ENCODE measurements around the gene TRAF2. TPM values are rescaled to one million over a fixed set of nuclear protein-coding genes. Genes with fewer than 3 reads are reported as not detected.

TRAF2 gene
- total and polyA plus RNA-seq, 12 donors: 5.4 to 17.0 (median 10.1) TPM

DNA sequence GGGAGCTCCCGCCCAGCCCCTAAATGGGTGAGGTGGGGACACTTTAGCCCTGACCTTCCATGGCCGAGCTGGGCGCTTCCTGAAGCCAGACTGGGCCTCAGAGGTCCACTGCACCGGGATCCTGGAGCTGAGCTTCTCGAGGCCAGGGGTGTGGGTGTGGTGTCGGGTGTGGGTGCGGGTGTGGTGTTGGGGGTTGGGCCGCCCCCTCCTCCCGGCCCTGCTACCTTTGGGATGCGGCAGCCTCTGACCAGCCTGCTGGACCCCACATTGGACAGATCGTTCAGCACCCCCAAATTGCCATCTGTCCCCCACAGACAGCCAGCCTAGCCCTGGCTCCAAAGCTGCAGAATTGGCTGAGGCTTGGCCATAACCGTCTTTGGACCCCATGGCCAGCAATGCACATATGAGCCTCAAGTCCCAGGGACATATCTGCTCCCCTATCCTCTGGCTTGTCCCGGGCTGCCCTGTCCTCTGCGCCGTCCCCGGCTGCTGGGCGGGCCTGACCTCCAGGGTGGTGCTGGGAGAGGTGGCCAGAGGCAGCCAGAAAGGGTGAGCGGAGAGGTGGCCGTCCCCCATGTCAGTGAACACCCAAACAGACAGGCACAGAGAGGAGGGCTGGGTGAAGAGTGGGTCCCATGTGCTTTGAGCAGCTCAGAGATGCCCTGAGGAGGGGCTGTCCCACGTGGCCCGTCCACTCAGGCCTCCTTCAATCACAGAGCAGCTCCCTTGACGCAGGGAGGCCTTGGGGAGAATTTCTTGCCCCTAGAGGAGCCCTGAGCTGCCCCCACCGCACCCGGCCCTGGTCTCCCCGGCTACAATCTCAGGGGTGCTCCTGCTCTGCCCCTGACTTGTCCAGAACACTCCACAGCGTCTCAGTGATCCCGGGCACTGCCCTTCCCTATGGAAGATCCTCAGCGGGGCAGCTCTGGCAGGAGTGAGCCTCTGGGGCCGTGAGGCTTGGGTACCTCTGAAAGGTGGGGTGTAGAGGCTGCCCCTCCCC is 87.6 kb downstream of the TRAF2 start:
- H3K36me3 ChIP-seq: no peaks in the 10 kb centered on the region
- peak in 1 of 2 donors; percentile 9 for DNase-seq
- H3K27me3 ChIP-seq: peaks cover 0 to 20% (median 0%) of the 10 kb centered on the region in 7 donors
- H3K4me1 ChIP-seq: peaks cover 11 to 59% (median 43%) of the 10 kb centered on the region in 9 donors
- WGBS, 2 donors: 91 to 92% methylated on average over 28 to 29 of the region's 29 CpGs
- ATAC-seq: no peak
- H3K9me3 ChIP-seq: no peaks in the 10 kb centered on the region
- H3K4me3 ChIP-seq: no peak overlapping the region
- TF ChIP-seq, protein P1, sequence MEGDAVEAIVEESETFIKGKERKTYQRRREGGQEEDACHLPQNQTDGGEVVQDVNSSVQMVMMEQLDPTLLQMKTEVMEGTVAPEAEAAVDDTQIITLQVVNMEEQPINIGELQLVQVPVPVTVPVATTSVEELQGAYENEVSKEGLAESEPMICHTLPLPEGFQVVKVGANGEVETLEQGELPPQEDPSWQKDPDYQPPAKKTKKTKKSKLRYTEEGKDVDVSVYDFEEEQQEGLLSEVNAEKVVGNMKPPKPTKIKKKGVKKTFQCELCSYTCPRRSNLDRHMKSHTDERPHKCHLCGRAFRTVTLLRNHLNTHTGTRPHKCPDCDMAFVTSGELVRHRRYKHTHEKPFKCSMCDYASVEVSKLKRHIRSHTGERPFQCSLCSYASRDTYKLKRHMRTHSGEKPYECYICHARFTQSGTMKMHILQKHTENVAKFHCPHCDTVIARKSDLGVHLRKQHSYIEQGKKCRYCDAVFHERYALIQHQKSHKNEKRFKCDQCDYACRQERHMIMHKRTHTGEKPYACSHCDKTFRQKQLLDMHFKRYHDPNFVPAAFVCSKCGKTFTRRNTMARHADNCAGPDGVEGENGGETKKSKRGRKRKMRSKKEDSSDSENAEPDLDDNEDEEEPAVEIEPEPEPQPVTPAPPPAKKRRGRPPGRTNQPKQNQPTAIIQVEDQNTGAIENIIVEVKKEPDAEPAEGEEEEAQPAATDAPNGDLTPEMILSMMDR (IDR thresholded peaks at IDR 0.05): no peak
- H3K27ac ChIP-seq: peak overlapping the region in 7 of 10 donors; percentile 37 to 93 (median 89)
- intact Hi-C loops (cut with DNase I): no loop called here

DNA sequence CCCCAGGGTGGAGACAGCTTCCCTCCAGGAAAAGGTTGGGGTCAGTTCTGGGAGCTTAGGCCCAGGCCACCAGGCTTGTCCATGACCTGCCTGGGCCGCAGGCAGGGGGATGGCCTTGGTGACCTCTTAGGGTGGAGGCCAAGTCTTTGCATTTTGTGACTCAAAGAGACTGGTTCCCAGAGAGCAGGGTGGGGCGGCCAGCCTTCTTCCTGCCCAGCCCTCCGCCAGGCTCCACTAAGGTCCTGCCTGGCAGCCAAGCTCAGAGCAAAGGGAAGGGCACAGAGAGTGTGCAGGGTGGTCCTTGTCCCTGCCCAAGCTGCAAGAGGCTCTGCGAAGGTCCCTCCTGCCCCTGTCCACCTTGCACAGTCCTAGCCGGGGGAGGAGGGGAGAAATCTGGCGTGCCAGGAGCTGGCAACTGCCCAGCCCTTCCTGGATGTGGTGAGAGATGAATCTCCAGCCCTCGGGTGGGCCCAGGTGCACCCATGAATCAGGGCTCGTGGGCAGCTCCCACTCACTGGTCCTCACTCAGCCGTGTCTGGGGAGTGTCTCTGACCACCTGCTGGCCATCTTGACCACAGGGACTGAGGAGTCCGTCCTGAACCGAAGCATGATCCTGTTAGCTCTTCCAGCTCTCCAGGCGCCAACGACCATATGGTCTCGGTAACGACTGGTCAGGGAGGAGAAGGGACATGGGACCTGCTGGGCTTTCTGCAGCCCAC is 88.7 kb downstream of the TRAF2 start:
- TF ChIP-seq, protein P1 (IDR thresholded peaks at IDR 0.05): no peak
- 53 to 67% methylated on average over 15 of the region's 15 CpGs for WGBS, 2 donors
- intact Hi-C loops (cut with DNase I): no loop called here
- no peaks in the 10 kb centered on the region for H3K36me3 ChIP-seq
- H3K27me3 ChIP-seq: peaks cover 0 to 20% (median 0%) of the 10 kb centered on the region in 7 donors
- H3K27ac ChIP-seq: peak overlapping the region; percentile 9 to 93 (median 89)
- no peaks in the 10 kb centered on the region for H3K9me3 ChIP-seq
- DNase-seq (peak in 1 of 2 donors; percentile 47), ATAC-seq (peak in 4 of 8 donors; percentile 7 to 36 (median 8))
- peaks cover 11 to 70% (median 44%) of the 10 kb centered on the region in 9 donors for H3K4me1 ChIP-seq
- H3K4me3 ChIP-seq: peak overlapping the region in 2 of 10 donors; percentile 2 to 5

DNA sequence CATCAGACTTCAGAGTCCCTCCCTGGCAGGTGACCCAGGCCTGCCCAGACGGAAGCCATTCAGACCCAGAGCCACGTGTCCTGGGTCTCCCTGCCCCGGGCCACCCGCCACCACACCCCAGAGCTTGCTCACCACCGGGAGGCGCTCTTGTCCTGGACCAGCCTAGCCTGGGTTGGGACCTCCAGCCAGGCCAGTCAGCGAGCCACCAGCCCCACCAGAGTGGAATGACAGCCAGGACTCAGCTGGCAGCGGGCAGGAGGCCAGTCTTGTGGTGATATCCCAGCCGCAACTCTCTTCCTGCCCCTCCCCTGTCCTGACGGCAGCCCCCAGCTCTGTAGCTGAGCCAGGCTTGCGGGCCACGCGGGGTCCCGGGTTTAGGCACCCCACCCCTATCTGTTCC is 89.3 kb downstream of the TRAF2 start:
- Histone ChIP-seq H3K4me1 (peaks cover 11 to 77% (median 48%) of the 10 kb centered on the region in 9 donors), H3K9me3 (no peaks in the 10 kb centered on the region), H3K27me3 (peaks cover 0 to 20% (median 0%) of the 10 kb centered on the region in 7 donors), H3K27ac (peak overlapping the region; percentile 9 to 93 (median 89)), H3K4me3 (peak overlapping the region in 1 of 10 donors; percentile 5), H3K36me3 (no peaks in the 10 kb centered on the region)
- DNase-seq: peak; percentile 76
- intact Hi-C loops (cut with DNase I): loop anchor here in 1 of 10 donors (2.0 kb wide), 1 partner anchor 27 kb away; no protein-coding TSS in a partner anchor
- 26 to 34% methylated on average over 14 of the region's 14 CpGs for WGBS, 2 donors
- peak in 7 of 8 donors; percentile 1 to 46 (median 11) for ATAC-seq
- TF ChIP-seq, protein P1 (IDR thresholded peaks at IDR 0.05): peak in 8 of 9 donors; percentile 23 to 63 (median 50)

Small RNA genes lying within 50 kb of the gene (microRNA-seq; reads per million reads assigned to microRNA genes)
- 0 reads per million in 2 donors for gene MIR4479

Other genes with a start within 250 kb of the TRAF2 start
- 100 to 1,000 TPM in 5 of 10 donors, 10 to 100 TPM in 5; 68.6 to 115 (median 99.6) TPM for gene EGFL7, start 223.6 kb upstream of the TRAF2 start, total RNA-seq
- gene EGFL7, start 223.6 kb upstream of the TRAF2 start, polyA plus RNA-seq: 100 to 1,000 TPM; 160 to 377 TPM
- 10 to 100 TPM; 48.1 to 83.3 (median 58.4) TPM for gene AGPAT2, start 199.1 kb upstream of the TRAF2 start, total RNA-seq
- gene AGPAT2, start 199.1 kb upstream of the TRAF2 start, polyA plus RNA-seq: 100 to 1,000 TPM in 1 of 2 donors, 10 to 100 TPM in 1; 97.2 to 195 TPM
- 10 to 100 TPM; 15.7 to 26.1 (median 17.9) TPM for gene DIPK1B, start 173.9 kb upstream of the TRAF2 start, total RNA-seq
- gene DIPK1B, start 173.9 kb upstream of the TRAF2 start, polyA plus RNA-seq: 10 to 100 TPM; 24.8 to 37.9 TPM
- gene LCN10, start 143.6 kb upstream of the TRAF2 start, total RNA-seq: 10 to 100 TPM in 3 of 10 donors, 1 to 10 TPM in 4, under 1 TPM in 3; 0.44 to 28.7 (median 1.7) TPM
- gene LCN10, start 143.6 kb upstream of the TRAF2 start, polyA plus RNA-seq: 100 to 1,000 TPM in 1 of 2 donors, 10 to 100 TPM in 1; 34.0 to 144 TPM
- 10 to 100 TPM in 3 of 10 donors, 1 to 10 TPM in 7; 1.5 to 76.8 (median 3.5) TPM for gene LCN6, start 138.0 kb upstream of the TRAF2 start, total RNA-seq
- gene LCN6, start 138.0 kb upstream of the TRAF2 start, polyA plus RNA-seq: 100 to 1,000 TPM in 1 of 2 donors, 10 to 100 TPM in 1; 95.6 to 261 TPM
- not detected for gene LCN8, start 128.3 kb upstream of the TRAF2 start, total RNA-seq
- gene LCN8, start 128.3 kb upstream of the TRAF2 start, polyA plus RNA-seq: not detected
- 10 to 100 TPM in 1 of 10 donors, 1 to 10 TPM in 1, under 1 TPM in 1, not detected in 7; 0.85 to 20.1 (median 1.3) TPM for gene LCN15, start 122.0 kb upstream of the TRAF2 start, total RNA-seq
- 1 to 10 TPM; 1.0 to 6.1 TPM for gene LCN15, start 122.0 kb upstream of the TRAF2 start, polyA plus RNA-seq
- gene TMEM141, start 95.2 kb upstream of the TRAF2 start, total RNA-seq: 10 to 100 TPM; 48.1 to 83.4 (median 61.8) TPM
- 100 to 1,000 TPM in 1 of 2 donors, 10 to 100 TPM in 1; 95.6 to 107 TPM for gene TMEM141, start 95.2 kb upstream of the TRAF2 start, polyA plus RNA-seq
- 1 to 10 TPM in 6 of 10 donors, under 1 TPM in 4; 0.56 to 2.4 (median 1.1) TPM for gene CCDC183, start 90.2 kb upstream of the TRAF2 start, total RNA-seq
- gene CCDC183, start 90.2 kb upstream of the TRAF2 start, polyA plus RNA-seq: 1 to 10 TPM in 1 of 2 donors, under 1 TPM in 1; 0.49 to 9.2 TPM
- 10 to 100 TPM; 61.6 to 91.2 (median 66.6) TPM for gene RABL6, start 78.6 kb upstream of the TRAF2 start, total RNA-seq
- 10 to 100 TPM; 60.5 to 97.4 TPM for gene RABL6, start 78.6 kb upstream of the TRAF2 start, polyA plus RNA-seq
- gene AJM1, start 44.0 kb upstream of the TRAF2 start, total RNA-seq: 1 to 10 TPM; 3.6 to 8.3 (median 5.9) TPM
- gene AJM1, start 44.0 kb upstream of the TRAF2 start, polyA plus RNA-seq: 1 to 10 TPM; 3.4 to 7.6 TPM
- gene PHPT1, start 37.1 kb upstream of the TRAF2 start, total RNA-seq: 100 to 1,000 TPM; 310 to 376 (median 327) TPM
- gene PHPT1, start 37.1 kb upstream of the TRAF2 start, polyA plus RNA-seq: 100 to 1,000 TPM; 354 to 650 TPM
- 10 to 100 TPM in 2 of 10 donors, 1 to 10 TPM in 8; 4.1 to 11.3 (median 8.3) TPM for gene MAMDC4, start 34.2 kb upstream of the TRAF2 start, total RNA-seq
- 10 to 100 TPM in 1 of 2 donors, 1 to 10 TPM in 1; 8.0 to 45.4 TPM for gene MAMDC4, start 34.2 kb upstream of the TRAF2 start, polyA plus RNA-seq
- gene EDF1, start 20.2 kb upstream of the TRAF2 start, total RNA-seq: 100 to 1,000 TPM; 289 to 375 (median 329) TPM
- gene EDF1, start 20.2 kb upstream of the TRAF2 start, polyA plus RNA-seq: 1,000 to 10,000 TPM in 1 of 2 donors, 100 to 1,000 TPM in 1; 624 to 1,058 TPM
- 100 to 1,000 TPM; 118 to 169 (median 138) TPM for gene FBXW5, start 58.2 kb downstream of the TRAF2 start, total RNA-seq
- gene FBXW5, start 58.2 kb downstream of the TRAF2 start, polyA plus RNA-seq: 100 to 1,000 TPM; 177 to 215 TPM
- 10 to 100 TPM in 1 of 10 donors, 1 to 10 TPM in 9; 1.2 to 10.0 (median 2.4) TPM for gene C8G, start 58.7 kb downstream of the TRAF2 start, total RNA-seq
- 1 to 10 TPM; 2.0 to 2.1 TPM for gene C8G, start 58.7 kb downstream of the TRAF2 start, polyA plus RNA-seq
- 10 to 100 TPM in 4 of 10 donors, 1 to 10 TPM in 6; 4.1 to 17.9 (median 6.8) TPM for gene LCN12, start 65.8 kb downstream of the TRAF2 start, total RNA-seq
- gene LCN12, start 65.8 kb downstream of the TRAF2 start, polyA plus RNA-seq: 1 to 10 TPM in 1 of 2 donors, under 1 TPM in 1; 0.74 to 8.3 TPM
- 1,000 to 10,000 TPM; 1,129 to 5,119 (median 4,014) TPM for gene PTGDS, start 91.0 kb downstream of the TRAF2 start, total RNA-seq
- 1,000 to 10,000 TPM; 2,970 to 3,711 TPM for gene PTGDS, start 91.0 kb downstream of the TRAF2 start, polyA plus RNA-seq
- gene LCNL1, start 96.5 kb downstream of the TRAF2 start, total RNA-seq: 10 to 100 TPM in 2 of 10 donors, 1 to 10 TPM in 8; 1.4 to 10.9 (median 6.4) TPM
- 10 to 100 TPM in 1 of 2 donors, under 1 TPM in 1; 0.10 to 10.3 TPM for gene LCNL1, start 96.5 kb downstream of the TRAF2 start, polyA plus RNA-seq
- gene PAXX, start 105.9 kb downstream of the TRAF2 start, total RNA-seq: 10 to 100 TPM; 12.7 to 29.5 (median 16.1) TPM
- 100 to 1,000 TPM in 1 of 2 donors, 10 to 100 TPM in 1; 51.7 to 131 TPM for gene PAXX, start 105.9 kb downstream of the TRAF2 start, polyA plus RNA-seq
- gene CLIC3, start 110.1 kb downstream of the TRAF2 start, total RNA-seq: 10 to 100 TPM in 1 of 10 donors, 1 to 10 TPM in 8, under 1 TPM in 1; 0.46 to 11.5 (median 3.0) TPM
- 10 to 100 TPM in 1 of 2 donors, 1 to 10 TPM in 1; 9.5 to 21.4 TPM for gene CLIC3, start 110.1 kb downstream of the TRAF2 start, polyA plus RNA-seq
- 10 to 100 TPM; 23.6 to 42.6 (median 28.1) TPM for gene ABCA2, start 141.7 kb downstream of the TRAF2 start, total RNA-seq
- 10 to 100 TPM; 16.0 to 46.7 TPM for gene ABCA2, start 141.7 kb downstream of the TRAF2 start, polyA plus RNA-seq
- under 1 TPM in 5 of 10 donors, not detected in 5; 0.13 to 0.30 (median 0.15) TPM for gene FUT7, start 145.6 kb downstream of the TRAF2 start, total RNA-seq
- gene FUT7, start 145.6 kb downstream of the TRAF2 start, polyA plus RNA-seq: under 1 TPM; 0.07 to 0.15 TPM
- gene NPDC1, start 159.7 kb downstream of the TRAF2 start, total RNA-seq: 10 to 100 TPM; 29.1 to 74.3 (median 52.6) TPM
- 100 to 1,000 TPM in 1 of 2 donors, 10 to 100 TPM in 1; 74.2 to 153 TPM for gene NPDC1, start 159.7 kb downstream of the TRAF2 start, polyA plus RNA-seq
- gene ENTPD2, start 167.5 kb downstream of the TRAF2 start, total RNA-seq: 1 to 10 TPM in 8 of 10 donors, under 1 TPM in 2; 0.32 to 2.5 (median 1.6) TPM
- gene ENTPD2, start 167.5 kb downstream of the TRAF2 start, polyA plus RNA-seq: 1 to 10 TPM in 1 of 2 donors, under 1 TPM in 1; 0.96 to 3.3 TPM
- 1 to 10 TPM in 1 of 10 donors, under 1 TPM in 8, not detected in 1; 0.06 to 1.1 (median 0.11) TPM for gene SAPCD2, start 184.0 kb downstream of the TRAF2 start, total RNA-seq
- under 1 TPM; 0.15 to 0.23 TPM for gene SAPCD2, start 184.0 kb downstream of the TRAF2 start, polyA plus RNA-seq
- gene UAP1L1, start 191.0 kb downstream of the TRAF2 start, total RNA-seq: 10 to 100 TPM in 4 of 10 donors, 1 to 10 TPM in 6; 6.0 to 16.5 (median 8.5) TPM
- gene UAP1L1, start 191.0 kb downstream of the TRAF2 start, polyA plus RNA-seq: 10 to 100 TPM in 1 of 2 donors, 1 to 10 TPM in 1; 3.4 to 24.3 TPM
- gene MAN1B1, start 200.5 kb downstream of the TRAF2 start, total RNA-seq: 10 to 100 TPM; 16.9 to 27.7 (median 20.9) TPM
- gene MAN1B1, start 200.5 kb downstream of the TRAF2 start, polyA plus RNA-seq: 10 to 100 TPM; 25.5 to 71.4 TPM
- gene DPP7, start 228.2 kb downstream of the TRAF2 start, total RNA-seq: 100 to 1,000 TPM in 7 of 10 donors, 10 to 100 TPM in 3; 91.4 to 167 (median 118) TPM
- gene DPP7, start 228.2 kb downstream of the TRAF2 start, polyA plus RNA-seq: 100 to 1,000 TPM; 152 to 677 TPM